Endodermal cell (in vitro differentiated cells): ENCODE measurements around the gene ASTN2. TPM values are rescaled to one million over a fixed set of nuclear protein-coding genes. Genes with fewer than 3 reads are reported as not detected.

Experiments used
- DNase-seq: peaks from one replicate; pipeline ENCODE4 v3.0.0-alpha.2; 2017
- H3K27ac ChIP-seq: 2 replicates; pipeline ENCODE4 v1.5.1; 2013; ENCODE audit warnings: mild to moderate bottlenecking, low read depth, low read length, moderate library complexity
- H3K27me3 ChIP-seq: 2 replicates; pipeline ENCODE4 v1.6.1; 2013; ENCODE audit warnings: mild to moderate bottlenecking, low read length, moderate library complexity; ENCODE audit not compliant: insufficient read depth, control insufficient read depth, poor library complexity, severe bottlenecking
- H3K36me3 ChIP-seq: 2 replicates; pipeline ENCODE4 v1.7.0; 2013; ENCODE audit warnings: mild to moderate bottlenecking, low read length, moderate library complexity; ENCODE audit not compliant: control insufficient read depth, insufficient read depth
- H3K4me1 ChIP-seq: one replicate; pipeline ENCODE4 v1.7.0; 2013; ENCODE audit warnings: low read length; ENCODE audit not compliant: control insufficient read depth, insufficient read depth
- H3K4me3 ChIP-seq: 2 replicates; pipeline ENCODE4 v1.5.1; 2013; ENCODE audit warnings: mild to moderate bottlenecking, low read length, moderate library complexity
- H3K9ac ChIP-seq: 2 replicates; pipeline ENCODE4 v1.6.1; 2013; ENCODE audit warnings: mild to moderate bottlenecking, low read length, moderate library complexity; ENCODE audit not compliant: poor library complexity, severe bottlenecking; ENCODE audit errors: extremely low read depth
- H3K9me3 ChIP-seq: 2 replicates; pipeline ENCODE4 v1.6.1; 2013; ENCODE audit warnings: mild to moderate bottlenecking, low read length, moderate library complexity; ENCODE audit not compliant: control insufficient read depth
- H3K27ac Mint-ChIP-seq: 2 replicates; pipeline ENCODE4 v1.8.0; 2020; ENCODE audit warnings: mixed read lengths
- H3K27me3 Mint-ChIP-seq: 2 replicates; pipeline ENCODE4 v1.8.0; 2021; ENCODE audit warnings: mild to moderate bottlenecking, mixed read lengths; ENCODE audit not compliant: insufficient read depth
- H3K36me3 Mint-ChIP-seq: 2 replicates; pipeline ENCODE4 v1.8.0; 2020; ENCODE audit warnings: low read depth, mixed read lengths
- H3K4me1 Mint-ChIP-seq: 2 replicates; pipeline ENCODE4 v1.8.0; 2020; ENCODE audit warnings: mixed read lengths
- H3K4me3 Mint-ChIP-seq: 2 replicates; pipeline ENCODE4 v1.8.0; 2020; ENCODE audit warnings: mild to moderate bottlenecking, moderate library complexity, mixed read lengths
- H3K9me3 Mint-ChIP-seq: 2 replicates; pipeline ENCODE4 v1.8.0; 2020; ENCODE audit warnings: mild to moderate bottlenecking, mixed read lengths
- WGBS, 2 experiments: methylation state at CpG; one replicate each; pipeline versions ENCODE4 v1.1.5 to v1.1.7; 2013; ENCODE audit warnings: missing lambda C conversion rate in 2 of 2, mixed read lengths in 1 of 2; ENCODE audit not compliant: insufficient coverage in 1 of 2, insufficient read length in 1 of 2; 5-methylcytosine and 5-hydroxymethylcytosine counted together
- total RNA-seq, 2 donors: library from RNA; stranded (reverse); fragmentation: NEBNext Ultra II Directional in 1 of 2; extraction: Animal tissue kit (Norgen Biotek cat#: 25700) in 1 of 2; gene quantifications; 2 replicates in 1 of 2; 3 replicates in 1 of 2; pipeline ENCODE4 v1.2.1, GENCODE V29; 2021
- TF ChIP-seq, protein P1 (sequence below): fragments of 200-600 bp; sonication (generic); conservative IDR thresholded peaks from 2 replicates; pipeline ENCODE4 v1.5.0; 2021; ENCODE audit warnings: antibody characterized with exemption, mild to moderate bottlenecking

ASTN2 gene
- total RNA-seq, 2 donors from 2014 or later, result 8.9 to 10.4 TPM

DNA sequence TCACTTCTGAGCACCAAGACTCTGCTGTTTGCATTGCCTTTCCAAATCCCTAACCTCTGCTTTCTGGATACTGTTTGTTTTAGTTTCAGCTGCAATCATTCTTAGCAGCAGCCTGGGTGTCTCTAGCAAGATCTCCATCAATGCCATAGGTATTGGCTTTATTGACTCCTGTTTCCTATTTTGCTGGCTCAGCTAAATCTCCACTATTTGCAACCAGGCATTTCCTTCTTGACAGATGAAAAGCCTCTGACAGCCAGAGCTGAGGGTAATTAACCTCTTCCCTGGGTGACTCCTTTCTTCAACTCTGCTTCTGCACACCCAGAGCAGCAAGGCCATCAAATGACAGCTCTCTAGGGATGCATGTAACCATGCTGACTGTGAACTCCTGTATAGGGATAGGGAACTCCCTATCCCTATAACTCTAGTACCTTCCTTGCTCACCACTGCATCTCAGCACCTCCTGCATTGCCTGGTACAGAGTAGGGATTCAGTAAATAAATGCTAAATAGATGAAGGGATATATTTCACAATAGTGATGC, 434.2 kb downstream of the ASTN2 start:
- H3K27me3 Mint-ChIP-seq, result no peaks in the 10 kb centered on the region

DNA sequence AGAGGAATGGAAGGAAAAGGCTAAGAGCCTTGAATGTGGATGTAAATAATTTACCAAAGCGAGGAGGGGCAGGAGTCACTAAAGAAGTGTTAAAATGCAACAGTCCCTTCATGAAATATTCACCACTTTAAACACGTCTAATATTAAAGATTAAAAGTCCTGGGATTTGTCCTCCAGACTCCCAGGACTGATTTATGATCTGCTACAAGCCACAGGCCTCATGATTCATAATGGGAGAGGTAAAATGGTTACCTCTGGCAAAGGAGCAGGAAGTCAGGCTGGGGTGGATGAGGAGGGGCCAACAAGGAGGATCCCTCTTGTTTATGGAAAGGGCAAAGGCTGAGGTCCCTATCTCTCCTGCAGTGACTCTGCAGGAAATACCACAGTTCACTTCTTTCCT, 435.4 kb downstream of the ASTN2 start:
- 80% methylated on average over 2 of the region's 2 CpGs; no CpG with 5 or more reads in 1 of the 2 experiments for WGBS, 2 experiments
- Mint-ChIP-seq H3K9me3 (no peaks in the 10 kb centered on the region), H3K27ac (no peak overlapping the region), H3K36me3 (no peaks in the 10 kb centered on the region), H3K27me3 (no peaks in the 10 kb centered on the region), H3K4me1 (peaks cover 12% of the 10 kb centered on the region), H3K4me3 (no peak overlapping the region)
- no peaks in the 10 kb centered on the region for H3K9me3 ChIP-seq
- peak; percentile 59 for DNase-seq
- H3K36me3 ChIP-seq, result no peaks in the 10 kb centered on the region
- no peak overlapping the region for H3K9ac ChIP-seq
- H3K4me1 ChIP-seq, result peaks cover 3% of the 10 kb centered on the region
- H3K4me3 ChIP-seq, result no peak overlapping the region
- TF ChIP-seq, protein P1, sequence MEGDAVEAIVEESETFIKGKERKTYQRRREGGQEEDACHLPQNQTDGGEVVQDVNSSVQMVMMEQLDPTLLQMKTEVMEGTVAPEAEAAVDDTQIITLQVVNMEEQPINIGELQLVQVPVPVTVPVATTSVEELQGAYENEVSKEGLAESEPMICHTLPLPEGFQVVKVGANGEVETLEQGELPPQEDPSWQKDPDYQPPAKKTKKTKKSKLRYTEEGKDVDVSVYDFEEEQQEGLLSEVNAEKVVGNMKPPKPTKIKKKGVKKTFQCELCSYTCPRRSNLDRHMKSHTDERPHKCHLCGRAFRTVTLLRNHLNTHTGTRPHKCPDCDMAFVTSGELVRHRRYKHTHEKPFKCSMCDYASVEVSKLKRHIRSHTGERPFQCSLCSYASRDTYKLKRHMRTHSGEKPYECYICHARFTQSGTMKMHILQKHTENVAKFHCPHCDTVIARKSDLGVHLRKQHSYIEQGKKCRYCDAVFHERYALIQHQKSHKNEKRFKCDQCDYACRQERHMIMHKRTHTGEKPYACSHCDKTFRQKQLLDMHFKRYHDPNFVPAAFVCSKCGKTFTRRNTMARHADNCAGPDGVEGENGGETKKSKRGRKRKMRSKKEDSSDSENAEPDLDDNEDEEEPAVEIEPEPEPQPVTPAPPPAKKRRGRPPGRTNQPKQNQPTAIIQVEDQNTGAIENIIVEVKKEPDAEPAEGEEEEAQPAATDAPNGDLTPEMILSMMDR, result no peak
- no peaks in the 10 kb centered on the region for H3K27me3 ChIP-seq
- H3K27ac ChIP-seq, result no peak overlapping the region

More for the DNA sequence above, 434.2 kb downstream of the ASTN2 start:
- Histone ChIP-seq H3K4me3 (no peak overlapping the region), H3K27ac (no peak overlapping the region), H3K27me3 (no peaks in the 10 kb centered on the region), H3K4me1 (peaks cover 3% of the 10 kb centered on the region), H3K36me3 (no peaks in the 10 kb centered on the region), H3K9me3 (no peaks in the 10 kb centered on the region), H3K9ac (no peak overlapping the region)
- Mint-ChIP-seq H3K9me3 (no peaks in the 10 kb centered on the region), H3K27ac (no peak overlapping the region), H3K36me3 (no peaks in the 10 kb centered on the region), H3K4me1 (peaks cover 19% of the 10 kb centered on the region), H3K4me3 (no peak overlapping the region)
- no peak for DNase-seq
- TF ChIP-seq, protein P1, result no peak

DNA sequence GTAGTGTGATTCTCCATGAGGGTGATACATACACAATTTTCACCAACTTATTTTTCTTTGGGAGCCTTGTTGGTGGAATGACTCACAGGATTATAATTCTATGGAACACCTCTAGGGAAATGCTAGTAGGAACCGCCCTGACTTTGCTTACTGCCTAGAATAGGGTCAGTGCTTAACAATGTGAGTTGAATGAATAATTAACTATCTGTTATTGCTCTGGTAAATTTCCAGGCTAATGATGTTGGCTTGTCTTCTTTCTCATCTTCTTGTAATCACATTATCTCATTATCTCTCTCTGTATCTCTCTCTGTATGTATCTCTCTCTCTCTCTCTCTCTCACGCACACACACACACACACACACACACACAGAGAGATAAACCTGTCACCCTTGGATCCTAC, 436.7 kb downstream of the ASTN2 start:
- H3K4me1 ChIP-seq, result peaks cover 3% of the 10 kb centered on the region
- H3K9me3 ChIP-seq, result no peaks in the 10 kb centered on the region
- no peak overlapping the region for H3K27ac ChIP-seq
- H3K9ac ChIP-seq, result no peak overlapping the region
- H3K4me3 Mint-ChIP-seq, result no peak overlapping the region
- H3K4me1 Mint-ChIP-seq, result peaks cover 12% of the 10 kb centered on the region
- H3K27me3 Mint-ChIP-seq, result no peaks in the 10 kb centered on the region
- WGBS, 2 experiments, result 91% methylated on average over 2 of the region's 2 CpGs; no CpG with 5 or more reads in 1 of the 2 experiments
- no peaks in the 10 kb centered on the region for H3K9me3 Mint-ChIP-seq
- no peak for DNase-seq
- no peak overlapping the region for H3K27ac Mint-ChIP-seq
- H3K36me3 Mint-ChIP-seq, result no peaks in the 10 kb centered on the region
- no peak overlapping the region for H3K4me3 ChIP-seq
- TF ChIP-seq, protein P1, result no peak
- no peaks in the 10 kb centered on the region for H3K27me3 ChIP-seq
- H3K36me3 ChIP-seq, result no peaks in the 10 kb centered on the region
